Measurements from ENCODE around the gene ZCCHC13.
"Not testable (repeated sequence)": the region's sequence is repeated elsewhere in the genome, so short reads cannot be mapped to it uniquely, and the experiment has no call there.

ZCCHC13 gene

DNA sequence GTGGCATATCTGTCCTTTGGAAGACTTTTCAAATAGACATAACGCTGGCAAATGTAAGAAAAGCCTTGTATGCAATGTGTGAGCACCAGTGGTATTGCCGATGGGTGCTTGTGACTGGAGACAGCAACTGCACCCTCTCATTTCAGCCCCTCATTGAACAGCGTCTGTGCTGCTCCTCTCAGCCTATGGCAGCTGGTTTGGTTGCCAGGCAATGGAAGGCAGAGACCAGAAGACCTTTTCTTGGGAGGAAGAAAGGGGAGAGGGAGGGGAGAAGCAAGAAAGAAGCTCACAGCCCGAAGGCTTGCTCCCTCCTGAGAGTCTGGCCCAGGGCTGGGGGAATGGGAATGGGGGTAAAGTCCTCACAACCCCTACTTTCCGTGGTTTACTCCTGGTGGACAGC lies 20.2 kb downstream of the ZCCHC13 start:
- no peak for DNase-seq

- peak; percentile 8 for DNase-seq
Observed at GRCh38 chrX:74325130-74326059, 21.4 kb downstream of the ZCCHC13 start.

DNA sequence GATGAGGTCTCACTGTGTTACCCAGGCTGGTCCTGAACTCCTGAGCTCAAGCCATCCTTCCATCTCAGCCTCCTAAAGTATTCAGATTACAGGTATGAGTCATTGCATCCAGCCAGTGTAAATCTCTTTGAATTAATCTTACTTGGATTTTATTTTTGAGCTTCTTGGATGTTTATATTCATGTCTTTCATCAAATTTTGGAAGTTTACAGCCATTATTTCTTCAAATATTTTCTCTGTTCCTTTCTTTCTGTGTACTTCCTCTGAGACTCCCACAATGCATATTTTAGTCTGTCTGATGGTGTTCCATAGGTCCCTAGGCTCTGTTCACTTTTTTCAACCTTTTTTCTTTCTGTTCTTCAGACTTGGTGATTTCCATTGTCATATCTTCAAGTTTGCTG lies 34.9 kb downstream of the ZCCHC13 start:
- DNase-seq = no peak

DNA sequence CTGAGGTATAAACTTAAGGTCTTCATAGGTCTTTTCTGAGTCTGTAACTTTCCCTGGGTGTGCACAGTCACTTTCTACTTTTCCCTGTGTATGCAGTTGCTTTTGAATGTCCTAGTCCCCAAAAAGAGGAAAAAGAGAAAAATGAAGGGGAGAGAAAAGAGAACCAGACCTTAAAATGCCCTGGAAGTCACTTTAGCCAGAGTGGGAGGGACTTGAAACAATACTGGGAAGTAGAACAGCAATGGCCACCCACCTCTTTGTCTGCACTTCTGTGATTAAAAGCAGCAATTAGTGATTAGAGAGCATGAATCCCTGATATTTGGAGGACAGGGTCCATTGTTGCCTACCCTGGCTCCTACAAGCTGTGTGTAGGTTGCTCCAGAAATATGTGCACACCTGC lies 36.1 kb downstream of the ZCCHC13 start:
- no peak for DNase-seq

- not testable (repeated sequence) for DNase-seq
Observed at GRCh38 chrX:74342211-74342610, 38.2 kb downstream of the ZCCHC13 start.

DNA sequence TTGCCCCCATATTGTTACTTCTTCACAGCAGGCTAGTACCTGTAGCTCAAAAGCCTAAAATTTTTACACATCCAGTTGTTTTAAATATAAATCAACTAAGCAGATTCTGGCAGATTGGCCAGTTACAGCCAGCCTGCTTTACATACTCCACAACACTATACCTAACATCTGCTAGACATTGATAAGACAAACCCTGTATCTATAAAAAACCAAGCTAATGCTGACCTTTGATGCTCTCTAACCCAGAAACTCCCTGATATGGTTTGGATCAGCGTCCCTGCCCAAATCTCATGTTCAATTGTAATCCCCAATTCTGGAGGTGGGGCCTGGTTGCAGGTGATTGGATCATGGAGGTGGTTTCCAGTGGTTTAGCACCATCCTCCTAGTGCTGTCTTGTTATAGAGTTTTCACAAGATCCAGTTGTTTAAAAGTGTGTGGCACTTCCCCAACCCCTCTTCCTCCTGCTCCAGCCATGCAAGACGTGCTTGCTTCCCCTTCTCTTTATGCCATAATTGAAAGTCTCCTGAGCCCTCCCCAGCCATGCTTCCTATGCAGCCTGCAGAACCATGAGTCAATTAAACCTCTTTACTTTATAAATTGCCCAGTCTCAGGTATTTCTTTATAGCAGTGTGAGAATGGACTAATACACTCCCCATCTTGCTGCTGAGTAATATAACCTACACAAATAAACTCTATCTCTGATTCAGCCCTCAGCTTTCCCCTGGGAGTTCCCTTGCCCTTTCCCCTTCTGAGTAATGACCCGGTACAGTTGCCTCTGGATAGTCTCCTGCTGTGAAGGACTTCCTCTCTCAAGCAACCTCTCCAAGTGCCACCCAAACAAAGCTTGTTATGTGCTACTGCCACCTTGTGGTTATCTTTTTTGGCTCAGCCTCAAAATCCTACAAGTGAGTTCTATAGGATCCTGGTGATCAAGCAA lies 39.6 kb downstream of the ZCCHC13 start:
- peak; percentile 27 for DNase-seq

GRCh38 chrX:74344280-74344622 lies 40.3 kb downstream of the ZCCHC13 start:
- DNase-seq = no peak

- no peak for DNase-seq
Observed at GRCh38 chrX:74346088-74346487, 42.1 kb downstream of the ZCCHC13 start.

GRCh38 chrX:74349387-74349786 lies 45.4 kb downstream of the ZCCHC13 start:
- no peak for DNase-seq

DNA sequence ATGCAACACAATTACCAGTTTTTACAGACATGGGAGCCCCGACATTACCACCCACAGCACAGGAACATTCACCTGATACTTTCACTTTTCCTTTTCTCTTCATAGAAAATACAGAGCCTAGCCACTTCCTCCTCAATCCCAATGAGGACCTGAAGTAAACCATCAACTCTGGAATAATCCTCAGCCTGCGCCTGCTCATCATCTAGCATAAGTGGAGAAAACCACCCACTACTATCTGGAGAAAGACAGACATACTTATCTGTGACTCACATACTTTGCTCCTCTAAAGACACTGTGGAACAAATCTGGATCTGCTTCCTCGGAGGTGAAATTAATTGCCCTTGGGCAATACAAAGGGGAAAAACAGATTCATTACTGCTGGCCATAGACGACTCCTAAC lies 47.8 kb downstream of the ZCCHC13 start:
- DNase-seq = no peak

- DNase-seq = no peak
Observed at GRCh38 chrX:74353984-74354383, 50.0 kb downstream of the ZCCHC13 start.

Data from activated naive CD4-positive, alpha-beta T cell treated with anti-CD3 and anti-CD28 coated beads, Interleukin-2, amount 50 U/mL, for 16 hours (primary cell).